HG03469 (cell line): ENCODE results near the gene FAAP24.
"Not testable (repeated sequence)": the region's sequence is repeated elsewhere in the genome, so short reads cannot be mapped to it uniquely, and the experiment has no call there.

Experiments
- ATAC-seq: cut with Tn5 transposase; IDR thresholded peaks from one replicate; pipeline ENCODE4 v1.9.1; 2021; ENCODE audit warnings: mild to moderate bottlenecking, moderate library complexity, moderate number of reproducible peaks; ENCODE audit not compliant: unreplicated experiment

The FAAP24 gene

DNA sequence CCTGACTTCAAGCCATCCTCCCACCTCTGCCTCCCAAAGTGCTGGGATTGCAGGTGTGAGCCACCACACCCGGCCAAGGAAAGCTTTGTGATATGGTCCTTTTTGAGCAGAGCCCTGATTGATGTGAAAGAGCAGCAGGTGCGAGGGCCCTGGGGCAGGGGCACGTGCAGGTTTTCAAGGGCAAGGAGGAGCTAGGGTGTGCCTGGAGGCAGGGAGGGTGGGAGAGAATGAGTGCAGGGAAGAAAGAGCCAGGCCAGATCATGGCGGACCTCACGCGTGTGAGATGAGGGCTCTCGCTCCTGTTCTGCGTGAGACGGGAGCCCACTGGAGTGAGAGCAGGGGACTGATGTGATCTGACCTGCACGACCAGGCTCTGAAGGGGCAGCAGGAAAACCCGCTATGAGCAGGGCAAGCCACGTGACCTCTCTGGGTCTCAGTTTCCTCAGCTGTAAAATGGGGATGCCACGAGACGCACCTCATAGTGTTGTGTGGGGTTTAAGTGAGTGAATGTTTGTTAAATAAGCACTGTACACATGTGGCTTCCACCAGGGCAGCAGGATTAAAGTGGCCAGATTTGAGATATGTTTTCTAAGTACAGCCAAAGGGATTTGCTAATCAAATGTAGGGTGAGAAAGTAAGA is 25.8 kb downstream of the FAAP24 start:
- no peak for ATAC-seq

DNA sequence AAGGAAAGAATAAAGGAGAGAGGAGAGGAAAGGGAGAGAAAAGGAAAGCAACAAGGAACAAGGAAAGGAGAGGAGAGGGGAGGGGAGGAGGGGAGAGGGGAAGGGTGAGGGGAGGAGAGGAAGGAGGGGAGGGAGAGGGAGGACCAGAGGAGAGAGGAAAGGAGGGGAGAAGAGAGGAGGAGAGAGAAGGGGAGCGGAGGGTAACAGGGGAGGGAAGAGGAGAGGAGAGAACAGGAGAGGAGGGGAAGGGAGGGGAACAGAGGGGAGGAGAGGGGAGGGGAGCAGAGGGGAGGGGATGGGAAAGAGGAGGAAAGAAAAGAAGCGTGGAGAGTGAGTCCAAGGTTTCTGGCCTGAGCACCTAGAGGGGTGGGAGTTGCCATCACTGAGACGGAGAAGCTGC is 26.7 kb downstream of the FAAP24 start:
- ATAC-seq: no peak

DNA sequence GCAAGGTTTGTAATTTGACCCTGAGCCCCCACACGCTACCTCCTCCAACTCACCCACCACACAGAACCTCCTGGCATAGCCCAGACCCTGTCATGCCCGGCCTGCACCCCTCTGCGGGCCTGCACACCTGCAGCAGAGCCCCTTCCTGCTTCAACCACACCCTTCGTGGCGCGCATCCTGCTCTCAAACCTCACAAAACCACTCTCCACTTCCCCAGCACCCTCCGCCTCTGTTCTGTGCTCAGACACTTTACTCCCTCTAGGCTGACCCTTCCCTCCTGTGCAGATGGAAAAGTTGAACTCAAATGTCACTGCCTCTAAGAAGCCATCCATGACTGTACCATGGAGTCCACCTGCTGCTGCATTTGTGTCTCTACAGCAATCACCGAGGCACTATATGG is 28.5 kb downstream of the FAAP24 start:
- ATAC-seq: no peak

DNA sequence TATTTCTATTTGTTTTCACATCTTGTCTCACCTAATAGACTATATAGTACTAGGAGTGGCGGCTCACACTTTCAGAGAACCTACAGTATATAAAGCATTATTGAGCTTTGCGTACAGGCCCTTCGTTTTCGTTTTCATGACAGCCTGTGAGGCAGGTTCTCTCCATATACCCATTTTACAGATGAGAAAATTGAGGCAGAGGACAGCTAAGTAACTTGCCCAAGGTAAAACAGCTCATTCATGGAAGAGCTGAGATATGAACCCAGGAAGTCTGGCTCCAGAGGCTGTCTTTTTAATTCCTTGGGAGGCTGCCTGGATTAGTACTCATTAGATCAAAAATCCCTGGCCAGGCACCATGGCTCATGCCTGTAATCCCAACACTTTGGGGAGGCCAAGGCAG is 28.9 kb downstream of the FAAP24 start:
- ATAC-seq: no peak

DNA sequence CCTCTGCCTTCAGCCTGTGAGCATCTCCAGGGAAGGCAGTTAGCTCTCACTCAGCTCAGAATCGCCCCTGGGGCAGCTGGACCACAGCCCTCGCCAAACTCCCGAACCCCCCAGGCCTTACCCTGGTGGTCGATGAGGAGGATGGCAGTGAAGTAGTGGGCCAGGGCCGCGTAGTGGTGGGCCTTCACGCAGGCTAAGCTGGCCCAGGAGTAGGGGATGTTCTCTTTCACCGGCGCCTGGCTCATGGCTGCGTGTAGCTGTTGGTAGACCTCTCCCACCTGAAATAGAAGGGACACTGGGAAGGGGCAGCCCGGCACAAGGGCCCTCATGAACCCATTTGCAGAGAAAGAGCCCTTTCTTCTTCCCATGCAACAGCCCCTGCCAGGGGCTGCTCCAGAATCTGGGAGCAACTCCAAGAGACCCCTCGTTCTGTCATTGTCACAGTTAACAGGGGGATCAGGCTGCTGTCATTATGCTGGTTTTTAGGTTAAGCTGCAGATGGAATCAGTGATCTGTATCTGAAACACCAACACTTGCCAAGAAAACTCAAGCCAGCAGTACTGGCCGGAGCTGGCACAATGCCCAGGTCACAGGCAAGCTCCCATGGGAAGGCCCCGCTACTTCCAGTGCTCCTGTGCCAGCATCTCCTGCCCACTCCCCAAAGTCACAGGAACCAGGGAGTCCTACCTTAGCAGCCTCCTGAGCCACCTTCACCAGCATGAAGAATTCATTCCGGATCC is 30.3 kb downstream of the FAAP24 start:
- ATAC-seq: not testable (repeated sequence)

DNA sequence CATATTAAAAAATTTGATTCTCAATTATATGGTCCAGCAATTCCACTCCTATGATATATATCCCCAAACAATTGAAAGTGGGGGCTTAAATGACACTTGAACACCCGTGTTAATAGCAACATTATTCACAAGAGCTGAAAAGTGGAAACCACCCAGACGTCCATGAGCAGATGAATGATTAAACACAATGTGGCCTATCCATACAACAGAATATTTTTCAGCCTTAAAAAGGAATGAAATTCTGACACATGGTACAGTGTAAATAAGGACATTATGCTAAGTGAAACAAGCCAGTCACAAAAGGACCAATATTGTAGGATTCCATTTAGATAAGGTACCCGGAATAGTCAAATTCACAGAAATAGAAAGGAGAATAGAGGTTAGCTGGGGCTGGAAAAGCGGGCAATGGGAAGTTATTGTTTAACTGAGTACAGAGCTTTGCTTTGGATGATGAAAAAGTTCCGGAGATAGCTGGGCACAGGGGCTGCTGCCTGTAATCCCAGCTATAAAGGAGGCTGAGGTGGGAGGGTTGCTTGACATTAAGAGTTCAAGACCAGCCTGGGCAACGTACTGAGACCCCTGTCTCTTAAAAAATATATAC is 31.5 kb downstream of the FAAP24 start:
- not testable (repeated sequence) for ATAC-seq

DNA sequence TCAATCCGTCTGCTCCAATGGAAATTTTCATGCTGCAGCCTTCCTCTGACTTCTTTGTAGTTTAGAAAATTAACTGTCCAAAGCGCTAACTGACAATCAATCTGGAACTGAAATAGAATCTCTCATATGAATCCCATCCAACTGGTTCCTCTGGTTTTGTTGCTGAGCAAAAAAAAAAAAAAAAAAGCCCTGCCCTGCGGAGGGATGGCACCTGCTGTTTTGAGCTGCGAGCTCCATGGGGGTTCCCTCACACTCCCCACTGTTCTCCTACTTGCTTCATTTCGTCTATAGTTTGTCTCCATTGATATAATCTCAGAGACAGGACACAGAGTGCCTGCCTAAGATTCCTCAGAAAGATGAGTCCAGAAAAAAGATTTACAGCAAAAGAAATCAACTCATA is 33.4 kb downstream of the FAAP24 start:
- ATAC-seq: no peak

DNA sequence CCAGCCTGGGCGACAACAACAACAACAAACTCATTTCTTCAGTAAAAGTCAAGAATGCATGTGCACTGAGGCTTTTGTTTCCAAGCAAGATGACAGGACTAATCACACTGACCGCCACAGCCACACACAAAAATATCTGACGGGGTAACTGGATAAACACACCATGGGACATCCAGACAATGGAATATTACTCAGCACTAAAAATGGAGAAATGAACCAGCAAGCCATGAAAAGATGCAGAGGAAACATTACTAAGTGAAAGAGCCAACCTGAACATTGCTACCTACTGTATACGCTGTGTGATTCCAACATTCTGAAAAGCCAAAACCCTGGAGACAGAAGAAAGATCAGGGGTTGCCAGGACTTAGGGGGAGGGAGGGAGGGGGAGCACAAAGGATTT is 36.7 kb downstream of the FAAP24 start:
- ATAC-seq: no peak

DNA sequence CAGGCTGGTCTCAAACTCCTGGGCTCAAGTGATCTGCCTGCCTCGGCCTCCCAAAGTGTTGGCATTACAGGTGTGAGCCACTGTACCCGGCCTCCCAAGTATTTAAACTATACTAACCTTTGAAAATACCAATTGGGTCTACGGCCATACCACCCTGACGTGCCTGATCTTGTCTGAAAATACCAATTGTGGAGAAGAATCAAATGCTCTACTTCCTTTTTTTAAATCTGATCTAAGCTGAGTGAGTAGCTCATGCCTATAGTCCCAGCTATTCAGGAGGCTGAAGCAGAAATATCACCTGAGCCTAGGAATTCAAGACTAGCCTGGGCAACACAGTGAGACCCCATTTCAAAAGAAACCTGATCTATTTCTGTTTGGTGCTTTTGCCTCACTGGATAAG is 38.8 kb downstream of the FAAP24 start:
- not testable (repeated sequence) for ATAC-seq

DNA sequence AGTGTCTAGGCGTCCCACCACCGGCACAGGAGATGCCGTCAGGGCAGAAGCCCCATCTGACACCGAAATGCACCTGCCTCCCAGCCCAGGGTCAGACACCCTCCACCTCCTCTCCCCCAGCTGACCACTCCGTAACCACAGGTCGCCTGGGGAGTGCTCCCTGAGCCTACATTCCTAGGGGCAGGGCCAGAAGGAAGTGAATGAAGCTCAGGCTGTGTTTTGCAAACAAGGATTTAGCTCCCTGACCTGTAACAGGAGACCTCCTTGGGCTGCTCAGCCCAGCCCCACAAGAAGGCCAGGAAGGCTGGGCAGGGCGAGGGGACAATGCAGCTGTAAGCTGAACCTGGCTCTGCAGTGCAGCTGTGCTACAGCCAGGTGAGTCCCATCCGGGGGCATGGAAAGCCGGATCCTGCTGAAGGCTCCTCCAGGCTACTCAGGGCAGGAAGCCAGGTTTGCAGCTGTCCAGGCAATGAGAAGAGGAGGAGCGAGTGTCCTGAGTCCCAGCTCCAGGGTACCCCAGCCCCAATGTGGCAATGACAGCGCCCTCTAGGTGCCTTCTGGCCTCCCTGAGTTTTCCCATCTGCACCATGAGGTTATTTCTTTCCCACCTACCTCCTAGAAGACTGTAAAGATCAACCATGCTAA is 50.6 kb downstream of the FAAP24 start:
- no peak for ATAC-seq

DNA sequence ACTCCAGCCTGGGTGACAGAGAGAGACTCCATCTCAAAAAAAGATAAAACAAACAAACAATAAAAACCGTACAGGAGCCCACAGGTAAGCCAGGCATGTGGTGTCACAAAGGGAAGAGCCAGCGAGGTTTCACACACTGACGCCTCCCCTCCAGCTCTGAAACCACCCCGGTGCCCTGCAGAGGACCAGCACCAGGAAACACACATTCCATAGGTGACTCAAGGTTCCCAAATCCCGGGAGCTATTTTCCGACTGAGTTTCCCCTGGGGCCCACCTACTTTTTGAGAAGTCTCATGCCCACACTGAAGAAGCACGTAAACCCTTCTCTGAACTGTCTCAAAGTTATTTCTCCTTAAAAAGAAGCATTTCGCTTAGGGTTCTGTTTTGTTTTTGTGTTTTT is 52.4 kb downstream of the FAAP24 start:
- ATAC-seq: no peak

DNA sequence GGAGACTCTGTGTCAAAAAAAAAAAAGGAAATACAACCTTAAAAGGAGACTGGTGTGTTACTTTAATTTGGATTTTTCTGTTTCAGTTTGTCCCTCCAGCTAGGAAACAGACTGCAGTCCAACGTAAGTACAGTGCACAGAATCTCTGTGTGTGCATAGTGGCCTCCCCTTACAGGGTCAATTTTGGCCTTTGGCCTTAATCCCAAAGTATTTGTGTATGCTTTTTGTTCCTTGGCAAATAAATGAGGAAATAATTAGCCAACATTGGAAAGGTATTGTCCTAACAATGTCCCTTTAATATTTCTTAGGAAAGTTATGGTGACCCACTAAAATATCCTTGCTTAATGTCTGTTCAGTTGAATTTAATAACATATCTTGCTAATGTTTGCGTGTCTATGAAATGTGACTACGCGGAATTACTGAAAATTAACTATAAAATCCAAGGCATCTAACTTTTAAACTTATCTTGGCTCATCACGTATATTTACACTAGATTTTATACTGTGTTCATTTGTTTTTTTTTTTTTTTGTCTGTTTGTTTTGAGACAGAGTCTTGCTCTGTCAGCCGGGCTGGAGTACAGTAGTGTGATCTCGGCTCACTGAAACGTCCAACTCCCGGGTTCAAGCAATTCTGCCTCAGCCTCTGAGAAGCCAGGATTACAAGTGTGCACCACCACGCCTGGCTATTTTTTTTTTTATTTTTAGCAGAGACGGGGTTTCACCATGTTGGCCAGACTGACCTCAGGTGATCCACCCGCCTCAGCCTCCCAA is 53.6 kb downstream of the FAAP24 start:
- not testable (repeated sequence) for ATAC-seq

DNA sequence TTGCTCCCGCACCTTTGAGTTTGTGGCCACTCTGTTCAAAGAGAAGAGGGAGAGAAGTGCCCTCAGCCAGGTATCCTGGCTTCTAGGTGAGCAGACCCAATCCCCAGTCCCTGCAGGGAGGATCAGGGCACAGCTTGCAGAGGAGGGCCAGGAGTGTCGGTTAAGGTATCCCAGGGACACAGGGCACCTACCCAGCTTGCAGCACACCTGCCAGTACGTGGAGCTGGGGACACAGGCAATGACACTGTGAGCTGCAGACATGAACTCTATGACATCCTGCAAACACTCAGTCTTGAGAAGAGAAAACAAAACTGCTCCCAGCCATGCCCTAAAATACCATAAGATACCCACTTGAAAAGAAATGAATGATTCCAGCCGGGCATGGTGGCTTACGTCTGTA is 54.6 kb downstream of the FAAP24 start:
- ATAC-seq: not testable (repeated sequence)
